Smooth muscle cell (in vitro differentiated cells): Measurements from ENCODE around the gene NCAM1. TPM values are rescaled to one million over a fixed set of nuclear protein-coding genes. Genes with fewer than 3 reads are reported as not detected.
A peak's percentile ranks its signal among the peaks of the same experiment; 100 is the strongest.

Source experiments
- DNase-seq: peaks from one replicate; lab custom pipeline; 2025; ENCODE audit not compliant: unreplicated experiment; lab: John Stamatoyannopoulos, UW
- H2AFZ ChIP-seq: fragments of 200-600 bp; sonication (generic); 2 replicates; pipeline ENCODE4 v1.6.0; 2016; ENCODE audit warnings: antibody characterized with exemption, low read depth, mild to moderate bottlenecking
- H3F3A ChIP-seq: fragments of 200-600 bp; sonication (generic); 2 replicates; pipeline ENCODE4 v1.6.0; 2017; ENCODE audit warnings: antibody characterized with exemption, low read depth
- H3K27ac ChIP-seq: fragments of 200-600 bp; sonication (generic); 2 replicates; pipeline ENCODE4 v1.5.1; 2016; ENCODE audit warnings: low read depth, mild to moderate bottlenecking
- H3K27me3 ChIP-seq: fragments of 200-600 bp; sonication (generic); 2 replicates; pipeline ENCODE4 v1.6.1; 2016; ENCODE audit warnings: low read depth, mild to moderate bottlenecking
- H3K36me3 ChIP-seq: fragments of 200-600 bp; sonication (generic); 2 replicates; pipeline ENCODE4 v1.5.1; 2016; ENCODE audit warnings: low read depth
- H3K4me1 ChIP-seq: fragments of 200-600 bp; sonication (generic); 2 replicates; pipeline ENCODE4 v1.5.1; 2016; ENCODE audit warnings: low read depth
- H3K4me2 ChIP-seq: fragments of 200-600 bp; sonication (generic); 2 replicates; pipeline ENCODE4 v1.6.0; 2016; ENCODE audit warnings: mild to moderate bottlenecking
- H3K4me3 ChIP-seq: fragments of 200-600 bp; sonication (generic); 2 replicates; pipeline ENCODE4 v1.5.1; 2016; ENCODE audit warnings: mild to moderate bottlenecking
- H3K79me2 ChIP-seq: fragments of 200-600 bp; sonication (generic); 2 replicates; pipeline ENCODE4 v1.6.0; 2016; ENCODE audit warnings: low read depth, mild to moderate bottlenecking
- H3K9ac ChIP-seq: fragments of 200-600 bp; sonication (generic); 2 replicates; pipeline ENCODE4 v1.6.0; 2016; ENCODE audit warnings: low read depth
- H3K9me3 ChIP-seq: fragments of 200-600 bp; sonication (generic); replicated peaks from 2 replicates; pipeline ENCODE4 v1.5.1; 2016; ENCODE audit warnings: low read depth
- H4K20me1 ChIP-seq: fragments of 200-600 bp; sonication (generic); 2 replicates; pipeline ENCODE4 v1.6.0; 2016; ENCODE audit warnings: low read depth
- CTCF ChIP-seq: fragments of 200-600 bp; sonication (generic); IDR thresholded peaks from 2 replicates; pipeline ENCODE4 v1.5.1; 2017; ENCODE audit warnings: borderline replicate concordance, mild to moderate bottlenecking, antibody characterized with exemption; ENCODE audit not compliant: insufficient read depth, poor library complexity, severe bottlenecking
- WGBS: methylation state at CpG from one replicate; pipeline ENCODE4 v1.1.7; 2016; ENCODE audit warnings: low lambda C conversion rate; 5-methylcytosine and 5-hydroxymethylcytosine counted together
- polyA plus RNA-seq: library from polyadenylated mRNA; unstranded; fragments of >200 nt; fragmentation: Nextera tagmentation; extraction: Ambion mirVana; gene quantifications from 2 replicates; pipeline ENCODE4 v1.2.1, GENCODE V29; 2016
- total RNA-seq: library from RNA; depleted of rRNA; stranded (reverse); fragments of >200 nt; gene quantifications from 2 replicates; pipeline ENCODE4 v1.2.3, GENCODE V29; 2014

The NCAM1 gene
- total and polyA plus RNA-seq, 2 experiments from 2014 or later = 8.1 to 12.0 TPM

DNA sequence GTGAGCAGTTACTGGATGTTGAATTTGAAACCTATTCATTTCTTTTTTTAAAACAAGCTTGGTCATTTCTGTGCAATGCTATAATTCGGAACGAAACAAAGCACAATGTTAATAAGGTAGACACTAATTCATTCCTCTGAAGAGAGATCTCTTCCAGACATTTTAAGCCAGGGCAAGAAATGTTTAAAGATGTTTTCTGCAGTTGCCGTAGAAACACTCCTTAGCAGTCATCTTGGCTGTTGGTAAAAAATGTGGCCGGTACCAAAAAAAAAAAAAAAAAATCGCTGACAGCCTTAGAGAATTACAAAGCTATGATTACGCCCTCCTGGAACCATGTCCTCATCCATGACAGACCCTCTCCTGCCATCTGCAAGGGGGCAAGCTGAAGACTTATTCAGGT lies 286.7 kb downstream of the NCAM1 start:
- H3K27ac ChIP-seq = no peak overlapping the region
- H3K4me2 ChIP-seq = no peak overlapping the region
- no peak overlapping the region for H3K4me3 ChIP-seq
- peaks cover 29% of the 10 kb centered on the region for H3K4me1 ChIP-seq
- no peaks in the 10 kb centered on the region for H3K27me3 ChIP-seq
- no peak overlapping the region for H2AFZ ChIP-seq
- no peaks in the 10 kb centered on the region for H3K79me2 ChIP-seq
- no peaks in the 10 kb centered on the region for H4K20me1 ChIP-seq
- no peaks in the 10 kb centered on the region for H3F3A ChIP-seq
- DNase-seq = no peak
- no peaks in the 10 kb centered on the region for H3K36me3 ChIP-seq
- no peaks in the 10 kb centered on the region for H3K9me3 ChIP-seq
- no peak for TF ChIP-seq CTCF
- H3K9ac ChIP-seq = no peak overlapping the region
- WGBS = 88% methylated on average over 6 of the region's 6 CpGs

- Histone ChIP-seq H4K20me1 (no peaks in the 10 kb centered on the region), H3K4me3 (no peak overlapping the region), H3K27ac (no peak overlapping the region), H3K36me3 (no peaks in the 10 kb centered on the region), H3K4me1 (peaks cover 21% of the 10 kb centered on the region), H3K9me3 (no peaks in the 10 kb centered on the region), H3K4me2 (no peak overlapping the region), H3K9ac (no peak overlapping the region), H3F3A (no peaks in the 10 kb centered on the region), H2AFZ (no peak overlapping the region), H3K79me2 (no peaks in the 10 kb centered on the region), H3K27me3 (no peaks in the 10 kb centered on the region)
- TF ChIP-seq CTCF = no peak
- 63% methylated on average over 11 of the region's 11 CpGs for WGBS
- no peak for DNase-seq
Observed at GRCh38 chr11:113248702-113249490, 287.7 kb downstream of the NCAM1 start.

DNA sequence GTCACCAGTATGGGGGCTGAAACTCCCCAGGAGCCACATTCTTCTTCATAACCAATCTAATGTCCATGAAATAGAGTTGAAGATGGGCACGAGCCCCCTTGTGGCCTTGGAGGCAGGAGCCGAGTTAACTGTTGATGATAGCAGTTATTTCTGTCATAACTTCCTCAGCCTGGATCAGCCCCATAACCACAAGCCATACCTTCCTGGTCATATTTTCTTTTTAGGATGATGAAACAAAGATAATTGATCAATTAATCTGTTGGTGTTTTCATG lies 288.2 kb downstream of the NCAM1 start:
- H3K79me2 ChIP-seq = no peaks in the 10 kb centered on the region
- WGBS = 51% methylated on average over 2 of the region's 2 CpGs
- DNase-seq = no peak
- no peak overlapping the region for H3K27ac ChIP-seq
- H3K36me3 ChIP-seq = no peaks in the 10 kb centered on the region
- no peak overlapping the region for H3K9ac ChIP-seq
- TF ChIP-seq CTCF = peak; percentile 43
- no peaks in the 10 kb centered on the region for H3K27me3 ChIP-seq
- H4K20me1 ChIP-seq = no peaks in the 10 kb centered on the region
- H3F3A ChIP-seq = no peaks in the 10 kb centered on the region
- H3K9me3 ChIP-seq = no peaks in the 10 kb centered on the region
- no peak overlapping the region for H3K4me3 ChIP-seq
- no peak overlapping the region for H2AFZ ChIP-seq
- H3K4me1 ChIP-seq = peaks cover 21% of the 10 kb centered on the region
- no peak overlapping the region for H3K4me2 ChIP-seq

DNA sequence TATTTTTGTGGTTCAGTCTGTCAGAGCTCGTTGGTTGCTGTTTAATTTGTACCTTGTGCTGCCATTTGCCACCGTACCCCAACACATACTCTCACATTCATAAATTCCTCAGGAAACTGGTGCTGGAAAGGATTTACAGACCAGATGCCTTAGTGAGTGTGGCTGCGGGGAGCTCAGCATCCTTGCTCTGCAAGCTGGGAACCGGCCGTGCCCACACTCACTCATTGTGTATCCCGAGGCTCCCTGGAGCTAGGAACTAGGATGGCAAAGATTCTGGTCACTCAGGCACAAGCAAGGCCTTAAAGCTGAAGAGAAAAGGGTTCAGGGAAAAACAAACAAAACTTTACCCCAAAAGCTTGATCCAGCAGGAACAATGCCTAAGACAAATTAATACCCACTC lies 288.6 kb downstream of the NCAM1 start:
- Histone ChIP-seq H3K27ac (no peak overlapping the region), H3K4me1 (peaks cover 21% of the 10 kb centered on the region)

More for the DNA sequence above, 288.6 kb downstream of the NCAM1 start:
- H3K79me2 ChIP-seq = no peaks in the 10 kb centered on the region
- no peak for DNase-seq
- H3F3A ChIP-seq = no peaks in the 10 kb centered on the region
- H3K9ac ChIP-seq = no peak overlapping the region
- no peak overlapping the region for H3K4me3 ChIP-seq
- 83% methylated on average over 6 of the region's 6 CpGs for WGBS
- no peaks in the 10 kb centered on the region for H4K20me1 ChIP-seq
- no peaks in the 10 kb centered on the region for H3K9me3 ChIP-seq
- no peak for TF ChIP-seq CTCF
- H3K36me3 ChIP-seq = no peaks in the 10 kb centered on the region
- H3K27me3 ChIP-seq = no peaks in the 10 kb centered on the region
- H3K4me2 ChIP-seq = no peak overlapping the region
- no peak overlapping the region for H2AFZ ChIP-seq
